Measurements from ENCODE around the gene PACSIN3.

PACSIN3 gene

GRCh38 chr11:47161134-47161854 lies 24.9 kb downstream of the PACSIN3 start:
- peak; percentile 92 for TF ChIP-seq CTCF (IDR thresholded peaks at IDR 0.05; ENCODE audit: low read depth, low read length, missing control alignments)
- DNase-seq (ENCODE audit: extremely low read depth, low read depth): no peak
- H3K4me3 ChIP-seq (replicated peaks; ENCODE audit: low read depth, low read length): no peak overlapping the region

GRCh38 chr11:47160753-47161133 lies 25.5 kb downstream of the PACSIN3 start:
- no peak overlapping the region for H3K4me3 ChIP-seq (replicated peaks; ENCODE audit: low read depth, low read length)
- DNase-seq (ENCODE audit: extremely low read depth, low read depth): no peak
- TF ChIP-seq CTCF (IDR thresholded peaks at IDR 0.05; ENCODE audit: low read depth, low read length, missing control alignments): no peak

- no peak for TF ChIP-seq CTCF (IDR thresholded peaks at IDR 0.05; ENCODE audit: low read depth, low read length, missing control alignments)
- H3K4me3 ChIP-seq (replicated peaks; ENCODE audit: low read depth, low read length): no peak overlapping the region
- no peak for DNase-seq (ENCODE audit: extremely low read depth, low read depth)
Observed at GRCh38 chr11:47158242-47158641, 28.0 kb downstream of the PACSIN3 start.

GRCh38 chr11:47157805-47158204 lies 28.4 kb downstream of the PACSIN3 start:
- no peak for TF ChIP-seq CTCF (IDR thresholded peaks at IDR 0.05; ENCODE audit: low read depth, low read length, missing control alignments)
- no peak overlapping the region for H3K4me3 ChIP-seq (replicated peaks; ENCODE audit: low read depth, low read length)
- DNase-seq (ENCODE audit: extremely low read depth, low read depth): no peak

- H3K4me3 ChIP-seq (replicated peaks; ENCODE audit: low read depth, low read length): no peak overlapping the region
- DNase-seq (ENCODE audit: extremely low read depth, low read depth): no peak
- TF ChIP-seq CTCF (IDR thresholded peaks at IDR 0.05; ENCODE audit: low read depth, low read length, missing control alignments): no peak
Observed at GRCh38 chr11:47156951-47157350, 29.3 kb downstream of the PACSIN3 start.

GRCh38 chr11:47156333-47156732 lies 29.9 kb downstream of the PACSIN3 start:
- TF ChIP-seq CTCF (IDR thresholded peaks at IDR 0.05; ENCODE audit: low read depth, low read length, missing control alignments): no peak

GRCh38 chr11:47155879-47156278 lies 30.4 kb downstream of the PACSIN3 start:
- TF ChIP-seq CTCF (IDR thresholded peaks at IDR 0.05; ENCODE audit: low read depth, low read length, missing control alignments): no peak

More at GRCh38 chr11:47156333-47156732, 29.9 kb downstream of the PACSIN3 start:
- DNase-seq (ENCODE audit: extremely low read depth, low read depth): no peak
- H3K4me3 ChIP-seq (replicated peaks; ENCODE audit: low read depth, low read length): no peak overlapping the region

More at GRCh38 chr11:47155879-47156278, 30.4 kb downstream of the PACSIN3 start:
- H3K4me3 ChIP-seq (replicated peaks; ENCODE audit: low read depth, low read length): no peak overlapping the region
- no peak for DNase-seq (ENCODE audit: extremely low read depth, low read depth)

All from HFF-Myc (cell line).